ENCODE measurements around the gene LMCD1.

The LMCD1 gene

DNA sequence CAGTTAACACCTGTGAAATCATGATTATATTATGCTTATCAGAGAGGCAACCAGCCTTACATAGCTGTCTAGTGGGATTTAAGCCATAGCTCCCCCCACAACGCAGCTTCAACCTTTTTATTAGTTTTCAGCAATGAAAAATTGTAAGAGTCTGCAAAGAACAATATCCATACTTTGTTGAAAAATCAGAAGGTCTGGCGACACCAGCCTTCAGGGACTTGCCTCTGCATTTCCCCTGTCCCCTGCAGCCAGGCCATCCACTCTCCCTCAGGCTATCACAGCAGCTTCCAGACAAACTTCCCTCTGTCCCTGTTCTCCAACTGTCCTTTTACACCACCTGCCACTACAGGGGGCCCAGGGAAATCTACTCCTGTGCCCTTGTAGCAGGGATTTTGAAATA, 83.0 kb downstream of the LMCD1 start:
- no peak for DNase-seq (ENCODE audit: low read depth)

DNA sequence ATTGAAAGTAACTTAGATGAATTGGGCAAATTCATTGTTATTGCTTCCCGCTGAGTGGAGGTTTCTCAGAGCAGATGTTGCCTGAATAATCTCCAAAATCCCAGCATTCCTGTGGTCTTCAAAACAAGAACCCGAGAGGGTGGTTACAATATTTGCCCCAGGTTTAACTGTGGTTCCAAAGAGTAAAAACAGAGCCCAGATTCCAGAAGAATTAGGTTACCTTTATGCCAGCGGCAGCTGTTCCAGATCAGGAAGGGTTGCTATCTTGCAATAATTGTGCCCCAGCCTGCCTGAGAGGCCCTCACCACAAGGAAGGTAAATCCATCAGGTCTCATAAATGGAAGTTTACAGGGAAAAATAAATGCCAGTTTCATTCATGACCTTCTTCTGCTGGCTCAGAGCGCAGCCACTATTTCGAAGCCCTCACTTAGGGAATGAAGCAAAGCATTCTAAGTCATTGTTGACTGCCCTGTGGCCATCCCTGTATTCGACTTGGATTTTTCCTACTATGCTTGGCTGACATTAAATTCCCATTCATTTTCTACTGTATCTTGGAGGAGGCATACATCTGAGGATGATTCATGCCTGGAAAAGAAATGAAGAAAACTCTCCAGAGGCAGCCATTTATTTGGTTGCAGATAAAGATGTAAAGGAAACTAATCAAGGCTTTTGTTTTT, 88.4 kb downstream of the LMCD1 start:
- no peak for DNase-seq (ENCODE audit: low read depth)

DNA sequence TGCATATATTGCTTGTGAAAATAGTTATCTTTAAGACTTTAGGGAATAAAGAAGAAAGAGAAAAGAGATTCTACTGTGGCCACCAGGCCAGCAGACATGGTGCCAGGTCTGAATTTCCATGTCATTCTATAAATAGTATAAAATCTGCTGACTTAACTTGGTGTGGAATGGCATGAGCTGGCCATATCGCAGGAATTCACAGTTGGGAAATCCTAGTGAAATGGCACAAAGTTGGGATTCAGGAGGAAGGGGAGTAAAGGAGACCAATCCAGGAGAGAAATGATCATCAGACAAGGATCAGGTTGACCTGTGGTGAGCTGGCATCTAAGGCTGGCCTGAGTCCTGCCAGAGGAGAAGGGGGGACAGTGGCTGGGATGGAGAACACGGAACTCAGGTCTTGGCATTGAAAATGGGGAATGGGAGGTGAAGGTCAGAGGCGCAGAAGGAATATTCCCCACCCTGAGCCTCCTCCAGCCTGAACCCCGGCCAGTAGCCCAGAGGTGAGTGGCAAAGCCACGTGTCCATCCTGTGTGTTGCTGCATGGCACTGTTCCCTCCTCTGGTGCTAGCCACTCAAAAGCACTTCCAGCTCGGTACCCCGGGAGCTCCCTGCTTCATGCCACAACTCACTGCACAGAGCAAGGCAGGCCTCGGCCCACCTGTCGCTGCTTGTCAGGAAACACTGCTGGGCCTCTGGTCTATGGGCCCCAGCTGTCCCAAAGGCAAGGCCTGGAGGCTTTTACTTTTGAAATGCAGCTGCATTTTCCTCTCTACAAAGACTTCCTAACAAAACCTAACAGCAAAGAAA, 91.6 kb downstream of the LMCD1 start:
- no peak for DNase-seq (ENCODE audit: low read depth)

DNA sequence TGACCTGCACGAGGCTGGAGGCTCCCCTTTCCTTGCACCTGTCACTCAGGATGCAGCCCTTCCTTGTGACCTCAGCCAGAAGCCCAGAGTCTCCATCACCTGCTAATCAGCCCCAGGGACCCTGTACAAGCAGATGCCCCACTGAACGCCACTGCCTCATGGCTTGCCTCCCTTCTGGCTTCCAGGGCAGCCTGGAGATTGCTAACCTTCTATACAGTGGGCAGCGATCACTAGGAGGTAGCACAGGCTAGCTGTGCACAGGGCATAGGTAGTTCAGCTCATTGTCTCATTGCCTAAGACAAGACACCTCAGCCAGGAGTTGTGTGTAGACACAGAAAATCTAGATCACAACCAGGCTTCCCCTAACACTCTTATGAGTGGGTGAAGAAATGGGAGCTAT, 93.6 kb downstream of the LMCD1 start:
- no peak for DNase-seq (ENCODE audit: low read depth)

DNA sequence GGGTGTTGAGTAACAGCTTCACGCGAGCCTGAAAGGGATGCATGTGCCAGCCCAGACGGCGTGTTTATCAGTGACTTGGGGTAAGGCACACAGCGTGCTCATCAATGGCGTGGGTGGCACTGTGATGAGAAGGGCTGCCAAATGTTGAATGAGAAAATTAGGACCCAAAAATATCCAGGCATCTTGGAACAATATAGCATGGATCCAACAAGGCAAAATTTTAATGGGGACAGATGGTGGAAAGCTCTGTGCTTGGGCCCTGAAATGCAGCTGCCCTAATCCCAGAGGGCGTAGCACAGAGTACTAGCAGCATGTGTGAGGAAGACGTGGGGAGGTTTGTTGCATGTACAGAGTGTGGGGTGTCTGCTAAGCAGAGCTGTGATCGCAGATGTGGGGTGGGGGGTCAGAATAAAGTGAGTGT, 94.1 kb downstream of the LMCD1 start:
- DNase-seq (ENCODE audit: low read depth) = no peak

DNA sequence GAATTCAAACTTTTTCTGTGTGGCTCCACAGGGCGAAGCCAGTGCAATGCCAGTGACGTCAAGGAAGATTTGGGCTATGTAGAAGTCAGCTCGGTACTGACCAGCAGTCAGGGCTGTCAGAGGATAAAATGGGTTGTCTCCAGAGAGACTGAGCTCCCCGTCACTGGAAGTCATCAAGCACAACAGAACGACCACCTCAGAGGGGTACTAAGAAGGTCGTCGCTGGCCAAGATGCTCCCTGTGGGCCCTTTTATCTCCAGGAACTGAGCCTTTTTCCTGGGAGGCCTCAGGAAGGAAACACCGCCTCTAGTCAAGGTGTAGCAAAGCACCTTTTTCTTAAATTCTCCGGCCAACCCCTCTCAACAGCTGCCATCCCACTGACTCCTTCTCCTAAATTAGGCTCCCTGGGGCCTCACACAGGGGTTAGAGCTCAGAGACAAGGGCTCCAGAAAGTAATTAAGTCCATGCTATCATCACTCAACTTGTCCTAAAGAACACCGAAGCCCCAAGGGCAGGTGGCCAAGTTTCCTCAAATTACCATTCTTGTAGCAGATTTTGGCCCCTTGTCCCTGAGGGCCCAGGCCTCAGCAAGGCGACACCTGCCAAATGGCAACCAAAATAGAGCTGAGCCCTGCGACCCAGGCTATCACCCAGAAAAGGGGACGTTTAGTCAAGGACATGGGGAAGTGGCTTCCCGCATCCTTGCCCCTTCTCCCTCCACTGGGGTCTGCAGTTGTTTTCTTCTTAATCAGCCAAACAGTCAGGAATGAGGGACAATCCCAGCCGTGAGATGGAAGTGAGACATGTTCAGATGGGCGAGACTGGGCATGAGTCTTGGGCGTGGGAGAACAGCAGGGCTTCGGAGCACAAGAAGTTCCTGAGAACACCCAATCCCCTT, 94.9 kb downstream of the LMCD1 start:
- no peak for DNase-seq (ENCODE audit: low read depth)

DNA sequence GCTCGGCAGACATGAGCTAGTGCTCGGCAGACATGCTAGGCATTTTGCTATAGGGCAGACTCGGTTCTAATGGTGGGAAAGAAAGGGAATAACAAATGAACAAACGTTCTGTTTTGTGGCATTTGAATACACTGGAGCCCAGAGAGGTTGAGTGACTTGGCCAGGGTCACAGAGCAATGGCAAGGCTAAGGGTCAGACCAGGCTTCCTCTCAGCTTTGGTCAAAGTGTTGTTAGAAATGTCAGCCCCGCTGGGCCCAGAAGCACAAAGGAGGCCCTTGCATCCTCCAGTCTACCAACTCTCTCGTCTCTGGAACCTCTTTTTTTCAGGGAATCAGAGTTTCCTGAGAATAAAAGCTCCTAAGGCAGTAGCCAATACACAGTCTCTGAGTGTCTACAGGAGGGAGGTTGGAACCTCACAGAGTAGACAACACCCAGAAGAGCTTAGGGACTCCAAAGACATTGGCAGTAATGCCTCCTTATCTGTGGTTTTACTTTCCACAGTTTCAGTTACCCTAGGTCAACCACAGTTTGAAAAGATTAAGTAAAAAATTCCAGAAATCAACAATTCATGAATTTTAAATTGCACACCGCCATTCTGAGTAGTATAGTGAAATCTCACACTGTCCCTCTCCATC, 95.7 kb downstream of the LMCD1 start:
- DNase-seq (ENCODE audit: low read depth) = no peak

DNA sequence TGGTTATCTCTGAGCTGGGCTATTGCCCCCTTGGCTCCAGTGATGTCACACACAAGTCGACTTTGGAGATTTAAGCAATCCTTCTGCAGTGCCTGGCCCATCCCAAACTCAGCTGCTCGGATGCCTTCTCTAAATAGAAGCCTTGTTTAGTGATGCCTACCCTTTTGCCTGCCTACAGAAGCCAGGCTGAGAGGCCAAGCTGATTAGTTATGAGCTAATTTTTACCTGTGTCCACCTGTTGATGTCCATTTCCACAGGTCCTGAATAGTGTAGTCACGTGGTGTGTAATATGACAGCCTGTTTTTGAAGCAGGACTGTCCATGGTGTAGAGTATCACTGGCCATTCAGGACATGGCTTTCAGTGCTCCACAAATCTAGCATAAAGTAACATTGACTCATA, 97.5 kb downstream of the LMCD1 start:
- no peak for DNase-seq (ENCODE audit: low read depth)

DNA sequence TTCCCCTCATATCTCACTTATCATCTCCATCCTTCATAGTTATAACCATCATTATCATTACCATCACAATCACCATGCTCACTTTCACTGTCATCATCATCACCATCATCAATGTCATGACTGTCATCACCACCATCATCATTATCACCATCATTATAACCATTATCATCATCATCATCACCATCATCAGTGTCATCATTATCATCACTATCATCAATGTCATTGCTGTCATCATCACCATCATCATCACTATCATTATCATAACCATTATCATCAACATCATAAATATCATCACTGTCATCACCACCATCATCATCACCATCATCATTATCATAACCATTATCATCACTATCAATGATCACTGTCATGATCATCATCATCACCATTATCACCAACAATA, 98.8 kb downstream of the LMCD1 start:
- no peak for DNase-seq (ENCODE audit: low read depth)

DNA sequence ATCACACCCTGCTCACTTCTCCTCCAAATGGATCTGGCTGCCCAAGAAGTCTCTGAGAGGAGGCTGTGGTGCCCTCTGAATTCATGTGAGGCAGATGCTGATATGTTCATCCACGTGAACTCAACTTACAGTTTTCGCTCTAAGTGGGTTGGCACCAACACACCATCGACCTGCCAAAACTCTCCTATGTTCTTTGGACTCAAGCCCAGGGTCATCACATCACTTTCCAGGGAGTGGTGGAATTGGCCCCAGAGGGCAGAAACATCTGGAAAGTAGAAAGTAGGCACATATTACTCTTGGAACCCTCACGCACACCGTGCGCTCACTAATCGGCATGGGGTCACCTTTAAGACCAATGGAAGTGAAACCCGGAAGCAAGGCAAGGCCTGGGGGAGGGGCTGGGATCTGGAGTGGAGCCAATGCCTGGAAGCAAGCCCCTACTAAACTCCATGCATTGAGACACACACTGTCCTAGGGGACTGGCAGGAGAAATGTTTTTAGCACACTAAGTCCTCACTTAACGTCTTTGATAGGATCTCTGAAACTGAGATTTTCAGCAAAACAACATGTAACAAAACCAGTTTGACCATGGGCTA, 101.6 kb downstream of the LMCD1 start:
- no peak for DNase-seq (ENCODE audit: low read depth)

DNA sequence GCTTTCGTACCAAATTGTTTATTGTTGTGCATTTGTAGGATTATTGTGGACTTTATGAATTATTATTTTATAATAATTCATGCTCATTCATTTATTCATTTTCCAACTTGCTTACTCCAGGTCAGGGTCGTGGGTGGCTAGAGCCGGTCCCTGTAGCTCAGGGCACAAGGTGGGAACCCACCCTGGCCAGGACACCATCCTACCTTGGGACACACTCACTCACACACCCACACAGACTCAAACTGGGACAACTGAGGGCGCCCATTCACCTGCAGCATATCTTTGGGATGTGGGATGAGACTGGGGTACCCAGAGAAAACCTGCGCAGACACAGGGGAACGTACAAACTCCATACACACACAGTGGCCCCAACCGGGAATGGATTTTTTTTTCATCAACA, 102.4 kb downstream of the LMCD1 start:
- DNase-seq (ENCODE audit: low read depth) = no peak

DNA sequence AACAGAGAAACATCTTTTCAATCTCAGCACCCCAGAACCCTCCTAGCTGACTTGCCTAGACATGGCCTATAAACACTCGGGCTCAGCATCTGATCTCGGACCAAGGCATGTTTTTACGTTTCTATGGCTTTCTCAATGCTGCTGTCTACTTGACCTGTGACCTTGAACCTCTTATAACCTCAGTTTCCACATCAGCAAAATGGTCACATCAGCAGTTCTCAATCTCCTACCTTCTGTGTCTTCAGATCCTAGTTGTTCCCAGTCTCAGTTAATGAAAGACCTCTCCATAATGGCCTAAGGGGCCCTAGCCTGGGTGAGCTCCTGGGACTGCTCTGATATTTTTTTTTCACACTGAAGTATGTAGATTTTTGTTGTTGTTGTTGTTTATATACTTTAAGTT, 103.4 kb downstream of the LMCD1 start:
- no peak for DNase-seq (ENCODE audit: low read depth)

DNA sequence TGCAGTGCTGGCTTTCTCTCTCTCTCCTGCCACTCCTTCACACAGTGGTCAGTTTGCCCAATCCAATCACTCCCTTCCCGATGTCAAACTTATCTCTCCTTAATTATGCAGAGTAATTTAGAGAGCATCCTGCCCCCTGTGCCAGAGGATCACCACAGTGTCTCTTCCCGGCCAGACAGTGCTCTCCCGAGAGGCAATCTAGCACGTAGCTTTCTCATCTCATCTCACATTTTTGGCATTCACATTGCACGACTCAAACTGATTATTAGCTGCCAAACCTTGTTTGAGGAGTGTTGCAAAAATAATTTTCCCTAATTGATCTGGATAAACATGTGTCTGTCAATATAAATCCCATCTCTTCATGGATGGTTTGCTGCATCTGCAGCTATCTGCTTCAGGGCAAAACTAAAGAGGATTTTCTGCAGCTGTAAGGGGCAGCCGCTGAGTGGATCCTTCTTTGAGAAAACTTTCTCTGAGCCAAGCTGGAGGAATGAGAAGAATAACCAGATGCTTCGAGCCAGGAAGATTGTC, 105.1 kb downstream of the LMCD1 start:
- DNase-seq (ENCODE audit: low read depth) = no peak

DNA sequence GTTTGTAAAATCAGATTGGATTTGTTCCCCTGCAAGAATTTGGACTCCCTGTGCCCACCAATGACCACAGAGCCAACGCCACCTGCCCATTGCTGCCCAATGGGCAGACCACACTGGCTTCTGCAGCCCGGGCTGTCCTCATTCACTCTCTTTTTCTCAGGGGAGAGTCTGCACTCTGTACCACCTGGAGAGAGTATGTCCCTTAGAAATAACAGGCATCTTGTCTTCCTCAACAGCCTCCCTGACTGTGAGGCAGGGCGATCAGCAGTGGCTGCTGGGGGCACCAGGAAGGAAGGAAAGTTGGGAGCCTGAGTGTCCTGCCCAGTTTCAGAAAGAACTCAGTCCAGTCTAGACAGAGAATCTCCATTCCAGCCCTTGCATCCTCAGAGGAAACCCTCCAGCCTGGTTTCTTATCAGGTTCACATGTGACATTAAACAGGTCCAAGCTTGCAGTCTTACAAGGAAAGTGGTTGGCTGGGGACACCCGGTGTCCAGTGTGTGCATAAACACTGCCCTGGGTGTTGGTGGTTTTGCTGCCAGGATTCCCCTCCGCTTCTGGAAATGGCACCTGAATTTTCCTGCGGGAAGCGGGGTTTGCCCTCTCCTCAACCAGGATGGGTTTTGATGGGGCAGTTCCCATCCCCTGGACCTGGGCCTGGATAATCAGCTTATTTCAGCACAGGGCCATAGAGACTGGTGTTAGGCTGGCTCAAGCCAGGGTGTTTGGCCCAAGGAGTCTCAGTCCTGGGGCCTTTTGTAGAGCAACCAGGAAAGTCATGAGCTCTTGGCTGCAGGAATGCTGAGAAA, 105.8 kb downstream of the LMCD1 start:
- no peak for DNase-seq (ENCODE audit: low read depth)

DNA sequence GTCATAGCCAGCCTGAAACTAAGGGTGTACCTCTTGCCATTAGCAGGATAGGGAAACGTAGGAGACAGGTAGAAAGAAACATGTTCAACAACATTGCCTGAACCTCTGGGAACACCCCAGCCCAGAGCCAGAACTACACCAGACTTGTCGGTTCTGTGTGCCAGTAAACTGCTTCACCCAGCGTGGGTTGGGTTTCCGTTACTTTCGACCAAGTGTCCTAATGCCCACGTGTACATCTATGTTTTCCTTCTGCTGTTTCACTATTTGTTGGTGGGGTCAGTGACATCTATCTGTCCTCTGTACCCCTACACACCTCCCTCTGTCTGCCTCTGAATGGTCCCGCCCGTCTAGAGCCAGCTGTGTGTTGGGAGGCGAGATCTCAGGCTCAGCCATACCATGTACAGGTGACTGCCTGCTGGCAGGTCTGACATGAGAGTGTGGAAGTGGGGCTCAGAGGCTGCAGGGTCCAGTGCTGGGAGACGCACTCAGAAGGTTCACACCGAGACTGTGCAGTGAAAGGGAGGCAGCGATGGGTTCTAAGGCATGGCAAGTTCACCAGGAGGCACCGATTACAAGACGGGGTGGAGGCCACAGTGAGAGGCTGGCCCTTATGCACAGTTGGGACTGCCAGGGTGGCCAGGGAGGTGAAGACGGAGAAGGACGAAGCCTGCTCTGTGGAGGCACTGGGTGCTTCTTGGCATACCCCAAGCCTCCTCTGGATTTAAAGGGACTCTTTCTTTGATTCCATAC, 106.6 kb downstream of the LMCD1 start:
- no peak for DNase-seq (ENCODE audit: low read depth)

DNA sequence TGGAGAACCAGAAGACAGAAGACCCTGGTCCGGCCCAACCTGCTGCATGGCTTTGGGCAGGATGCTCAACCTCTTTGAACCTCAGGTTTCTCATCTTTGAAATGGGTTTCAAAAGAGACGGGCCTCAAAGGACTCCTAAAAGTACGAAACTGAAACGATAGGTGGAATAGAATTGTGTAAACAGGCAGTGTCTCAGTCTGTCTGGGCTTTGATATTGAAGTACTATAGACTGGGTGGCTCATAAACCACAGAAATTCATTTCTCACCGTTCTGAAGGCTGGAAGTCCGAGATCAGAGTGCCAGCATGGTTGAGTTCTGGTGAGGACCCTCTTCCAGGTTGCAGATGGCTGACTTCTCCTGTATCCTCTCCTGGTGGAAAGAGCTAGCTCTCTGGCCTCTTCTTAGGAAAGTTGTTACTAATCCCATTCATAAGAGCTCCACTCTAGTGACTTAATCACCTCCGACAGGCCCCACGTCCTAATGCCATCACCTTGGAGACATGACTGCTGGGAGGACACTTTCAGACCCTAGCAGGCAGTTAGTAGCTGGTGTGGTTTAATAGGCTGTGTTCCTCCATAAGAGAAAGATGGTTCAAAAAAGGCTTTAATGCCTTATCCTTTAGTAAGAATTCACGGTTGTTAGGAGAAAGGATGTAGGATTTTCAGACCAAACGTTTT, 107.3 kb downstream of the LMCD1 start:
- DNase-seq (ENCODE audit: low read depth) = no peak

DNA sequence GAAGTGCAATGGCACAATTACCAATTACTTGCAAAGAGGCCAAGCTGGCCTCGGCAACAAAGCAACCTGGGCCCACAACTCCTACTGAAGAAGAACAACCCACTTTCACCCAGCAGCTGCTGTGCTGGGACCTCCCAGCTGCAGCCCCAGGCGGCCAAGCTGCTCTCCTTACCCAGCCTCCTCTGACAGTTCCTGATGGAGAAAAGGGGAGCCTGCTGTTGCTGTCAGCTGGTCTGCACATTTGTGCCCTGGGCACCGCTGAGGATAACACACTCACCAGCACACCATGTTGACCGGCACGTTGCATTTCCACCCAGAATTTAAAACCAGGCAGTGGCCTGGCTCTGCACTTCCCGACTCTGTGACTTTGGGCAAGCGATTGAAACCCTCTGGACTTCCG, 109.3 kb downstream of the LMCD1 start:
- no peak for DNase-seq (ENCODE audit: low read depth)

DNA sequence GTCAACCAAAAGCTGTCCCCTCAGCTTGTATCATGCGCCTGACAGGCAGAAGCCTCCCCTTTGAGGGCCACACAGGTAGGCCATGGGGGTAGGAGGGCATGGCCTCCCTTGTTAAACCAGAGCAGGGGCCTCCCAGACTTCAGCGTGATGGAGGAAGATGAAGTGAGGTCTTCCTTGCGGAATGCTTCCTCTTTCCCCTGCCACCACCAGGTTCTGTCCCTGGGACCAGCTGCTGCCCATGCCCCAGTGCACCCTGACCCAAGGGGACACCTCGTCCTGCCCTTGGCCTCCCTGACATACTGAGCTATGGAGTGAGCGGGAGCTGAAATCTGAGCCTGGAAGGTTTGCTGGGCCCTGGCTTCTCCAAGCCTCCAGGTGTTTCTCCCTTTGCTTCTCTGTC, 116.3 kb downstream of the LMCD1 start:
- DNase-seq (ENCODE audit: low read depth) = no peak

DNA sequence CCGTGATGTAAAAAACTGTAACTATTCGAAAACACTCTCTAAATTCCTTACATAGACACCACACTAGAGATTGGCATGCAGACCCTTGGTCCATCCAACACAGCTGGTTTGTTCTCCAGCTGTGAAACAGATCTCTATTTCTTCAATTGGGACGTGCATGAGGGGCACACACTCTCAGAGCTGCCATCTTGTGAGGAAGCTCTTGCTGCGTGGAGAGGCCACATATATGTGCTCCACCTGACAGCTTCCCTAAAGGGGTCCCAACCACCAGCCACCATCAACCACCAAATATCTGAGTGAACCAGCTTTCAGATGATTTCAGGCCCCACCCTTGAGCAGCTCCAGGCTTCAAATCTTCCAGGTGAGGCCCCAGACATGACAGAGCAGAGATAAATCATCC, 117.3 kb downstream of the LMCD1 start:
- no peak for DNase-seq (ENCODE audit: low read depth)
